Measurements from ENCODE around the gene ERGIC1. TPM values are rescaled to one million over a fixed set of nuclear protein-coding genes. Genes with fewer than 3 reads are reported as not detected.

The ERGIC1 gene
- total and polyA plus RNA-seq, 2 of the 8 experiments (the other 6 are each of a cell fraction or from before 2014, with no cell fraction given), result 95.3 to 106 TPM

DNA sequence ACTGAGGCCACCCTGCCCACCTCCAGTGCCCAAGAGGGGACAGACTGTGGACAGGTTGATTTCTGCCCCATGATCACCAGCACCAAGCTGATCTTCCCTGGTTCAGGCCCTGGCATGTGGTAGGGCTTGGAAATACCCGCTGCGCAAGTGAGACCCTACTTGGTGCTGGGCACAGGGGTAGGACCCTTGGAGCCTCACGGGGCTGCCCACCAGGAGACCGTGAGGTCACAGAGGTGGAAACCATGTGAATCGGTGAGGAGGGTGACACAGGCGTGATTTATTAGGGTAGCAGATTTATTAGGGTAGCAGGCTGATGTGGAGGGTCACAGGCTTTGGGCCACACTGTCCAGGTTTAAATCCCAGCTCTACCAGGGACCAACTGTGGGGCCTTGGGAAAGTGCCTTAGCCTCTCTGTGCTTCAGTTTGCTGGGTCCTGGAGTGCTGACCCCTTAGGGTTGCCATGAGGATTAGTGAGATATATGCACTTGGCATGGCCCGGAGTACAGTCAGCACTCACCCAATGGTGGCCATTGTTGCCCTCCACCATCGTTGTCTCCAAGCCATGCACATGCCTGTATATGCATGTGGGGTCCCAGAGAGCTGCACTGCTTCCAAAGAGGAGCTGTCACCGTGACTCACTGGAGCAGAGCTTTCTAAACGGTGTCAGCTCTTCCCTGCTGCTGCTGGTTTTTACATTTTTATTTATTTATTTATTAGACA lies 42.2 kb upstream of the ERGIC1 start (continued):
- TF ChIP-seq SIN3A (conservative IDR thresholded peaks at IDR 0.05 in 1 of 2, IDR thresholded peaks at IDR 0.05 in 1 of 2; ENCODE audit: low read depth in 1 of 2, low read length in 2 of 2) (no peak), BCL11A (IDR thresholded peaks at IDR 0.05; ENCODE audit: low read depth in 2 of 2, low read length in 2 of 2) (no peak), CREB1 (IDR thresholded peaks at IDR 0.05) (no peak), TBP (IDR thresholded peaks at IDR 0.05; ENCODE audit: low read depth, low read length) (no peak), NANOG (IDR thresholded peaks at IDR 0.05; ENCODE audit: insufficient read depth, low read depth, low read length, poor library complexity, severe bottlenecking) (no peak)
- TF ChIP-seq, protein P1, sequence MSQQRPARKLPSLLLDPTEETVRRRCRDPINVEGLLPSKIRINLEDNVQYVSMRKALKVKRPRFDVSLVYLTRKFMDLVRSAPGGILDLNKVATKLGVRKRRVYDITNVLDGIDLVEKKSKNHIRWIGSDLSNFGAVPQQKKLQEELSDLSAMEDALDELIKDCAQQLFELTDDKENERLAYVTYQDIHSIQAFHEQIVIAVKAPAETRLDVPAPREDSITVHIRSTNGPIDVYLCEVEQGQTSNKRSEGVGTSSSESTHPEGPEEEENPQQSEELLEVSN (IDR thresholded peaks at IDR 0.05), result no peak
